B cell (primary cell): ENCODE results near the gene ABCA1. TPM values are rescaled to one million over a fixed set of nuclear protein-coding genes. Genes with fewer than 3 reads are reported as not detected.

Source experiments
- ATAC-seq: fragments of 200-7000 bp; cut with Tn5 transposase; one replicate; pipeline ENCODE4 v1.10.0; 2021; ENCODE audit warnings: low read depth, mild to moderate bottlenecking, moderate number of reproducible peaks, moderate library complexity
- CTCF ChIA-PET: fragments of 350-600 bp; sonication (Branson Sonifier 250); formaldehyde crosslinking; loops from one replicate; lab custom pipeline; 2021; ENCODE audit warnings: antibody characterized with exemption, inconsistent platforms; lab: Charles Lee
- POLR2A ChIA-PET: fragments of 350-600 bp; sonication (Branson Sonifier 250); formaldehyde crosslinking; loops from one replicate; lab custom pipeline; 2021; ENCODE audit warnings: antibody characterized with exemption; lab: Charles Lee
- DNase-seq: peaks from one replicate; pipeline ENCODE4 v3.0.0; 2013
- H2AFZ ChIP-seq: 2 replicates; pipeline ENCODE4 v1.6.1; 2012; ENCODE audit warnings: mild to moderate bottlenecking, low read depth, low read length; ENCODE audit not compliant: insufficient read depth, poor library complexity, severe bottlenecking
- H3K27ac ChIP-seq, 2 donors: 1 replicate in 1 of 2; 2 replicates in 1 of 2; pipeline ENCODE4 v1.5.1; 2012 to 2013; ENCODE audit warnings: low read length in 2 of 2, mild to moderate bottlenecking in 2 of 2, moderate library complexity in 1 of 2
- H3K27me3 ChIP-seq, 4 experiments: fragments of 200-600 bp in 1 of 4; sonication (generic) in 1 of 4; replicated peaks in 1 of 4; 1 replicate in 2 of 4; 2 replicates in 2 of 4; pipeline versions ENCODE4 v1.6.1 to v1.7.0; 2013 to 2016; ENCODE audit warnings: low read length in 3 of 4, mild to moderate bottlenecking in 2 of 4, mixed read lengths in 1 of 4, moderate library complexity in 1 of 4; ENCODE audit not compliant: insufficient read depth in 4 of 4, control insufficient read depth in 3 of 4; ENCODE audit errors: control extremely low read depth in 1 of 4
- H3K36me3 ChIP-seq, 2 experiments: replicated peaks in 1 of 2; 1 replicate in 1 of 2; 2 replicates in 1 of 2; pipeline versions ENCODE4 v1.6.1 to v1.7.1; 2013; ENCODE audit warnings: low read length in 1 of 2; ENCODE audit not compliant: insufficient read depth in 2 of 2, control insufficient read depth in 1 of 2; ENCODE audit errors: control extremely low read depth in 1 of 2, extremely low read depth in 1 of 2
- H3K4me1 ChIP-seq, 2 donors: fragments of 200-600 bp in 1 of 2; sonication (generic) in 1 of 2; 1 replicate in 1 of 2; 2 replicates in 1 of 2; pipeline versions ENCODE4 v1.5.1 to v1.6.1; 2013 to 2017; ENCODE audit warnings: low read length in 2 of 2; ENCODE audit not compliant: control insufficient read depth in 2 of 2, insufficient read depth in 2 of 2
- H3K4me2 ChIP-seq: replicated peaks from 2 replicates; pipeline ENCODE3; 2012; ENCODE audit warnings: mild to moderate bottlenecking, low read depth, low read length; ENCODE audit not compliant: poor library complexity, severe bottlenecking
- H3K4me3 ChIP-seq, 5 experiments: fragments of 200-600 bp in 1 of 5; sonication (generic) in 1 of 5; 1 replicate in 3 of 5; 2 replicates in 2 of 5; pipeline versions ENCODE4 v1.5.1 to v1.7.0; 2011 to 2016; ENCODE audit warnings: low read length in 4 of 5, mild to moderate bottlenecking in 4 of 5, low read depth in 2 of 5, control low read depth in 1 of 5, moderate library complexity in 1 of 5; ENCODE audit not compliant: insufficient read depth in 1 of 5; ENCODE audit errors: control extremely low read depth in 1 of 5, extremely low read depth in 1 of 5
- H3K79me2 ChIP-seq: fragments of 200-600 bp; sonication (generic); one replicate; pipeline ENCODE4 v1.6.0; 2016; ENCODE audit warnings: low read length; ENCODE audit not compliant: control insufficient read depth, insufficient read depth
- H3K9ac ChIP-seq: fragments of 200-600 bp; sonication (generic); 2 replicates; pipeline ENCODE4 v1.6.1; 2017; ENCODE audit warnings: mild to moderate bottlenecking, low read length, moderate library complexity
- H3K9me3 ChIP-seq, 3 donors: one replicate each; pipeline versions ENCODE4 v1.6.1 to v1.7.1; 2013; ENCODE audit warnings: low read length in 2 of 3; ENCODE audit not compliant: control insufficient read depth in 2 of 3, insufficient read depth in 1 of 3; ENCODE audit errors: control extremely low read depth in 1 of 3
- H4K20me1 ChIP-seq: 2 replicates; pipeline ENCODE4 v1.6.0; 2012; ENCODE audit warnings: mild to moderate bottlenecking, low read length; ENCODE audit not compliant: insufficient read depth, control insufficient read depth, poor library complexity, severe bottlenecking
- H3K27ac Mint-ChIP-seq: one replicate; pipeline ENCODE4 v1.8.0; 2021; ENCODE audit warnings: mixed read lengths
- H3K27me3 Mint-ChIP-seq: one replicate; pipeline ENCODE4 v1.8.0; 2021; ENCODE audit warnings: mixed read lengths
- H3K4me1 Mint-ChIP-seq: one replicate; pipeline ENCODE4 v1.8.0; 2021; ENCODE audit warnings: mixed read lengths
- H3K4me3 Mint-ChIP-seq: one replicate; pipeline ENCODE4 v1.8.0; 2021; ENCODE audit warnings: mixed read lengths
- H3K9me3 Mint-ChIP-seq: one replicate; pipeline ENCODE4 v1.8.0; 2022; ENCODE audit warnings: mixed read lengths; ENCODE audit not compliant: insufficient read depth
- CTCF ChIP-seq: fragments of 200-600 bp; IDR thresholded peaks from one replicate; pipeline ENCODE4 v1.8.0; 2022; ENCODE audit warnings: antibody characterized with exemption, mild to moderate bottlenecking
- EZH2 ChIP-seq: IDR thresholded peaks from 2 replicates; pipeline ENCODE4 v1.6.1; 2012; ENCODE audit warnings: borderline replicate concordance, low read depth, mild to moderate bottlenecking, moderate library complexity, low read length; ENCODE audit not compliant: insufficient read depth, poor library complexity, severe bottlenecking
- WGBS: methylation state at CpG from one replicate; pipeline ENCODE4 v1.1.5; 2013; ENCODE audit warnings: missing lambda C conversion rate; ENCODE audit not compliant: insufficient coverage; 5-methylcytosine and 5-hydroxymethylcytosine counted together
- intact Hi-C: fragments of 100-400 bp; cut with micrococcal nuclease; formaldehyde crosslinking; loops from one replicate; pipeline ENCODE4 v1.10.0; 2022
- polyA plus RNA-seq: library from polyadenylated mRNA; depleted of rRNA; stranded (reverse); fragments of >200 nt; gene quantifications from 2 replicates; pipeline ENCODE4 v1.2.3, GENCODE V29; 2012
- total RNA-seq, 2 donors: library from RNA; stranded (reverse); fragments of 120-200 nt in 1 of 2; gene quantifications; 1 replicate in 1 of 2; 2 replicates in 1 of 2; pipeline versions ENCODE4 v1.2.3 to v1.2.4, GENCODE V29; 2013 to 2022

ABCA1 gene
- total and polyA plus RNA-seq, 2 donors (not counting 1 experiment from before 2014, with no cell fraction given): 5.2 to 24.0 TPM

- DNase-seq: peak; percentile 35
- POLR2A ChIA-PET: no interaction called here
- peak overlapping the region; percentile 49 for H3K4me2 ChIP-seq
Measured at GRCh38 chr9:104784098-104784497, 143.9 kb downstream of the ABCA1 start.

More at GRCh38 chr9:104784098-104784497, 143.9 kb downstream of the ABCA1 start:
- H3K27ac ChIP-seq: peak overlapping the region in 1 of 2 donors; percentile 56
- TF ChIP-seq CTCF (no peak), EZH2 (no peak)
- no peak overlapping the region for H3K9ac ChIP-seq
- H3K4me3 ChIP-seq: peak overlapping the region in 1 of 5 experiments; percentile 10
- H3K4me3 Mint-ChIP-seq: no peak overlapping the region
- no CpG with 5 or more reads among the region's 2 CpGs for WGBS
- H2AFZ ChIP-seq: peak overlapping the region; percentile 34
- intact Hi-C loops: loop anchor here (5.0 kb wide), 1 partner anchor 78 kb away; no protein-coding TSS in a partner anchor
- H3K4me1 Mint-ChIP-seq: peaks cover 30% of the 10 kb centered on the region
- CTCF ChIA-PET: interaction anchor here (0.8 kb wide), 1 partner anchor 36 kb away, joined by 3 read pairs; the partner anchor contains the start of gene NIPSNAP3A
- H3K79me2 ChIP-seq: no peaks in the 10 kb centered on the region
- H3K9me3 ChIP-seq: no peaks in the 10 kb centered on the region
- H3K9me3 Mint-ChIP-seq: no peaks in the 10 kb centered on the region
- peak overlapping the region; percentile 15 for H3K27ac Mint-ChIP-seq
- H3K36me3 ChIP-seq: peaks cover 5 to 44% of the 10 kb centered on the region in 2 experiments
- peaks cover 9 to 28% of the 10 kb centered on the region in 2 donors for H3K4me1 ChIP-seq
- peak; percentile 63 for ATAC-seq
- H3K27me3 ChIP-seq: no peaks in the 10 kb centered on the region
- H4K20me1 ChIP-seq: no peaks in the 10 kb centered on the region
- no peaks in the 10 kb centered on the region for H3K27me3 Mint-ChIP-seq
